Keratinocyte (primary cell): ENCODE results near the gene CDT1.

ENCODE experiments used
- EZH2 ChIP-seq: IDR thresholded peaks from one replicate; pipeline ENCODE4 v1.6.1; 2012; ENCODE audit warnings: inconsistent platforms, mild to moderate bottlenecking, low read length, moderate library complexity
- TF ChIP-seq, protein P1 (sequence below), 3 experiments: IDR thresholded peaks in 1 of 3; conservative IDR thresholded peaks in 1 of 3; optimal IDR thresholded peaks in 1 of 3; 2 replicates in 2 of 3; 3 replicates in 1 of 3; pipeline versions ENCODE3 to v1.5.1; 2011; ENCODE audit warnings: low read length in 3 of 3, mild to moderate bottlenecking in 3 of 3, moderate library complexity in 2 of 3, control low read depth in 1 of 3, inconsistent platforms in 1 of 3; ENCODE audit not compliant: insufficient read depth in 2 of 3; ENCODE audit errors: extremely low read depth in 1 of 3

DNA sequence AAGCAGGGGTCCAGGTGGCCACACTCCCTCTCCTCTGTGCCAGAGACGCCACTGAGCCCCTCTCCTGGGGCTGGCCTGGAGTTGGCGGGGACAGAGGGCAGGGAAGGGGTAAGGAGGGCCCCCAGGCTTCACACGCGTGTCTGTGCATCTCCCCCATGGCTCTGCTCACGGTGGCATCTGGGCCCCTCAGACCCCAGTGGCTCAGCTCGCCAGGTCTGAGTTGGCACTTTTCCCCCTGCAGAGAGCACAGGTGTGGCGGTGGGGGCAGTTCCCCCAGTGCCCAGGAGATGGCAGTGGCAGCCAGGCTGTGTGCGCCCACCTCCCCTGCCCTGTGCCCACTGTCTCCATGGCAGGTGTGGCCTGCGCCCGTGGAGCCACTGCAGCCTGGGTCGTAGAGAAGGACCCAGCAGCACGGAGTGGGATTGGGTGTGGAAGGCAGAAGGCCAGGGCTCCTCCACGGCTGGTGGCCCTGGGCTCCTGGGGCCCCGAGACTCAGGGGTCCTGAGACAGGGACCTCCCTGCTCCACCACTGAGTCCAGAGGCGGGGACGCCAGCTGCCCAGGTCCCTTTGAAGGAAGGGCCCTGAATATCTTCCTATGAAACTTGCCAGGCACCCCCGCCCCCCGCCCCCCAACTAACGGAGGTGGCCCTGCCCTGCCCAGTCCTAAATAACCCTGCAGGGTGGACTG is 12.5 kb downstream of the CDT1 start:
- TF ChIP-seq, protein P1, sequence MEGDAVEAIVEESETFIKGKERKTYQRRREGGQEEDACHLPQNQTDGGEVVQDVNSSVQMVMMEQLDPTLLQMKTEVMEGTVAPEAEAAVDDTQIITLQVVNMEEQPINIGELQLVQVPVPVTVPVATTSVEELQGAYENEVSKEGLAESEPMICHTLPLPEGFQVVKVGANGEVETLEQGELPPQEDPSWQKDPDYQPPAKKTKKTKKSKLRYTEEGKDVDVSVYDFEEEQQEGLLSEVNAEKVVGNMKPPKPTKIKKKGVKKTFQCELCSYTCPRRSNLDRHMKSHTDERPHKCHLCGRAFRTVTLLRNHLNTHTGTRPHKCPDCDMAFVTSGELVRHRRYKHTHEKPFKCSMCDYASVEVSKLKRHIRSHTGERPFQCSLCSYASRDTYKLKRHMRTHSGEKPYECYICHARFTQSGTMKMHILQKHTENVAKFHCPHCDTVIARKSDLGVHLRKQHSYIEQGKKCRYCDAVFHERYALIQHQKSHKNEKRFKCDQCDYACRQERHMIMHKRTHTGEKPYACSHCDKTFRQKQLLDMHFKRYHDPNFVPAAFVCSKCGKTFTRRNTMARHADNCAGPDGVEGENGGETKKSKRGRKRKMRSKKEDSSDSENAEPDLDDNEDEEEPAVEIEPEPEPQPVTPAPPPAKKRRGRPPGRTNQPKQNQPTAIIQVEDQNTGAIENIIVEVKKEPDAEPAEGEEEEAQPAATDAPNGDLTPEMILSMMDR (optimal IDR thresholded peaks at IDR 0.05 in 1 of 3, IDR thresholded peaks at IDR 0.05 in 1 of 3, conservative IDR thresholded peaks at IDR 0.05 in 1 of 3; ENCODE audit: extremely low read depth in 1 of 3, insufficient read depth in 2 of 3, low read length in 3 of 3), result peak; percentile 78 to 91 (median 91)
- TF ChIP-seq EZH2, result no peak
